Measurements from ENCODE around the gene RRAS. TPM values are rescaled to one million over a fixed set of nuclear protein-coding genes. Genes with fewer than 3 reads are reported as not detected.

Gene RRAS
- total RNA-seq, result 110 and 120 TPM in 2 replicates

DNA sequence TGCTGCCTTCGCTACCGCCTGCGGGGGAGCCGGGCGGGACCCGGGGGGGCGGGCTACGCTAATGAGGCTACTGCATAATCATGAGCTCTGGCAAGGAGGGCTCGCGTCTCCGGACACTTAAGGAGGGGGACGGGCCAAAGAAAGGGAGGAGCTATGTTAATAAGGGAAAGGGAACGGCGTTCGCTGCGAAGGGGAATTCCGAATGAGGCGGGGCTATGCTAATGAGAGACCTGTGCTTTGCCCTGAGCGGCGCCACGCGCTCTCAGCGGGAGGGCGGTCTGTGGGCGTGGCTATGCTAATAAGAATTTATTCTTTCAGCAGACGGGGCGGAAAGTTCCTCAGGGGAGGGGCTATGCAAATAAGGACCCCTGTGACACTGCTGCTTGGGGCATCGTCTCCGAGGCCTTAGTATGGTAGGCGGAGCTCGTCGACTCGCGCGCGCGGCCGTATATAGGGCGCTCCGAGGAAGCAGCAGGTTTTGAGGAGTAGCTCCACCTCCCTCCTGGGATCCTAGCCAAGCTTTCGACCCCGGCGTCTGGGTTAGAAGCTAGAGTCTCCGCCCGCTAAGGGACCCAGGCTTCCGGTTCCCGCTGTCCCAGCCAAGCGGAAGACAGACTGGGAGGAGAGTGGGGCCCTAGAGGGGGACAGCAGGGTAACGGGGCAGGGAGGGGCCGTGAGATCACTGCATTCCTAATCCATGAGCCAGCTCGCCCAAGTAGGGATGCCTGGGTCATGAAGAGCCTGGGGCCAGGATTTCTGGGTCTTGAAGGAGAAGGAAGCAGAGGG lies at the start of gene RRAS:
Gene RRAS, minus strand, starts transcription at position 31 of the 786 bp plus-strand sequence. CDS start 45 bp downstream, outside the sequence.
- DNase-seq (ENCODE audit: extremely low read depth, low read depth, low spot score), result peak; percentile 98

DNA sequence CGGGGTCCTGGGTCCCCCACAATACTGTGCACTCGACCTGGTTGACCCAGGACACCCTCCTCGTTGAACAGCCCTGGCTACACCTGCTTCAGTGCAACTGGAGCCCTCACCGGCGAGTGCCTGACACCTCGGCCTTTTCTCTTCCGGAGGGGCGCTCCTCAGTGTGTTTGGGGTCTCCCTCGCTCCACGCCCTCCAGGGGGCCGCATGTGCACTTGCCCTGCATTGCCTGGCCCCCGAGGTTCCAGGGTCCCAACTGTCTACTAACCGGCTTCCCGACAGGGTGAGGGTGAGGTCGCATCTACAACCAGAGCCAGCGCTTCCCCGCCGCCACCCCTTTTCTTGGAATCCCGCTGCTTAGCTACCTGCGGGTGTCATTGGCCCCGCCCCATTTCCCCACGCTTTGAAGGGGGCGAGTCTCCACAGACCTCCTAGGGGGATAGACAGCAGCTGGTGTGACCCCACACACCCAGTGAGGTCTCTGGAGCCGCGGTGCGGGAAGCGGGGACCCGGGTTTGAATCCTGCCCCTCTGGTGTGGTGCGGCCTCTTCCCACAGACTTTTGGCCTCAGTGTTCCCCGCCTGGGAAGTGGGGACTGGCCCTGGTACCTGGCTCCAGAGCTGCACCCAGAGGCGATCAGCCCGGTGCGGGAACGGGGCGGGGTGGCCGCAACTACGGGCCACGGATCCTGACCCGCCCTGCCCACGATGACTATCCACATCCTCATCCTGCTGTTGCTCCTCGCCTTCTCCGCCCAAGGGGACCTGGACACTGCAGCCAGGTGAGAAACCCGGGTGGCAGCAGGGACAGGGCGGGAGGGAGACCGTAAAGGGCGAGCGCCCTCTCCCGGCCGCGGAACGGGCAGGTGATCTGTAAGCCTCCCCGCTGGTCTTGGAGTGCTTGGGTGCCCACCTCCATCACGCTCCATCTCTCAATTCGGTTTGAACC lies 49.5 kb upstream of the RRAS start, which contains the start of gene ADM5:
Gene ADM5, plus strand, starts transcription at position 462 of the 946 bp plus-strand sequence. Its CDS starts 244 bp downstream, at position 706.
- no peak for DNase-seq (ENCODE audit: extremely low read depth, low read depth, low spot score)

DNA sequence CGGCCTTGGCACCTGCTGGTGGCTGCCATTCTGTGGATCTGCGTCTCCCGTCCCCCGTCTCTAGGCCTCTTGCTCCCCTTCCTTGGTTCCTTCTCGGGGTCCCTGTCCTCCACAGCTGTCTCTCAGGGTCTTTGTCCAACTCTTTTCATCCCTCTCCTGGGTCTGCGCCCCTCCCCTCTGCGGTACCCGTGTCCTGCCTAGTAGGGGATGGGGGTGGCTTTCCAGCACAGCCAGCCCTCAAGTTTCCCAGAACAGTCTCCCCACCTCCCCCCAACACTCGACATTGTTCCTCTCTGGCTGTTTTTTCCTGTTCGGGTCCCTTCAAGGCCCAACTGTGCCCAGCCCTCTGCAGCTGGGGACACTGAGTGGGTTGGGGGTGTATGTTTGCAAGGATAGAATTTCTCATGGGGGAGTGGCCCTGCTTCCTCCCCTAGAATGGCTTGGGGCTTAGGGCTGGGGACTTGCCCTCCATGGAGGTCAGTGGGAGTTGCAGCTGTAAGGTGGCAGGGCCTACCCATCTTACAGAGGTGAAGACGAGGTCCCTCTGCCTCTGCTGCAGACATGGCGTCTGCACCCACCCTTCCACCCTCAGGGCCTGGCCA lies 48.7 kb upstream of the RRAS start:
- no peak for DNase-seq (ENCODE audit: extremely low read depth, low read depth, low spot score)

DNA sequence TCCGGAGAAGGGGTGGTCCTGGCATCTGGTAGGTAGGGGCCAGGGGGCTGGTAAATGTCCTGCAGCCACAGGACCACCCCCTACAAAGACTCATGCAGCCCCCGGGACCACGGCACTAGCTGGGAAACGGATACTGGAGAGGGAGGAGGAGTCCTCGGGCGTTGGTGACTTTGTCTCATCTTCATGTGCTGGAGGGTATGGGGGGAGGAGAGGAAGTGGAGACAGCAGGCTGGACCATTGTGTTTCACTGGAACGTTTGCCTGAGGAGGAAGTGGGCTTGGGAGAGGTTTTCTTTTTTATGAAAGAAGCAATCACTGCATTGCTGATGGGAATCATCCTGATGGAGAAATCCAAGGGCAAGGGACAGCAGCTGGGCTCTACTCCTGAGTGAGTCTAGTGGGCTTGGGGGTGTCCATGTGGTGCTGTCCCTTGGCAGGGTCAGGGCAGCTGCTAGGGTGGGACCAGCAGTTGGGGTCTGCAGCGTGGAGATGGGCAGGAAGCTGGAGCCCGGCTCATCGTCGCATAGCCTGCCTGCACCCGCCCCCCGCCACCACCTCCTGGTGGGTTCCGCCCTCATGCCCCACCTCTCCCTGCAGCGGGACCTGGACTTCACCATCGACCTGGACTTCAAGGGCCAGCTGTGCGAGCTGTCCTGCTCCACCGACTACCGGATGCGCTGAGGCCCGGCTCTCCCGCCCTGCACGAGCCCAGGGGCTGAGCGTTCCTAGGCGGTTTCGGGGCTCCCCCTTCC lies 47.8 kb upstream of the RRAS start:
- no peak for DNase-seq (ENCODE audit: extremely low read depth, low read depth, low spot score)

DNA sequence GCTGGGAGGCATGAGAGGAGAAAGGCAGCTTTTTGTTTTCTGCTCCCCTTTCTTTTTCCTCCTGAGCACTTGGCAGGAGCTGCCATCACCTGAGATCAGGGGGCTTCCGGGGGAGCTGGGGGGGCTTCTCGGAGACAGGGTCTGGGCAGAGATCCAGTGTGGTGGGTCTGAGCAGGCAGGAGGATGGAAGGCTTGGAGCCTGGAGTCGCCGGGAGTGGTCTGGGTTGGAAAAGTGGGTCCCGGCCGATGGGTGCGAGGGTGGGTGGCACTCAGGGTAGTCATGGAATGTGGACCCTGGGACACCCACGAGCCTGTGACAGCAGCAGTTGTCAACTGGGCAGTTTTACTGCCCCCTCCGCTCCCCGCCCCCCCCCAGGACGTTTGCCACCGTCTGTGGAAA lies 47.2 kb upstream of the RRAS start:
- no peak for DNase-seq (ENCODE audit: extremely low read depth, low read depth, low spot score)

DNA sequence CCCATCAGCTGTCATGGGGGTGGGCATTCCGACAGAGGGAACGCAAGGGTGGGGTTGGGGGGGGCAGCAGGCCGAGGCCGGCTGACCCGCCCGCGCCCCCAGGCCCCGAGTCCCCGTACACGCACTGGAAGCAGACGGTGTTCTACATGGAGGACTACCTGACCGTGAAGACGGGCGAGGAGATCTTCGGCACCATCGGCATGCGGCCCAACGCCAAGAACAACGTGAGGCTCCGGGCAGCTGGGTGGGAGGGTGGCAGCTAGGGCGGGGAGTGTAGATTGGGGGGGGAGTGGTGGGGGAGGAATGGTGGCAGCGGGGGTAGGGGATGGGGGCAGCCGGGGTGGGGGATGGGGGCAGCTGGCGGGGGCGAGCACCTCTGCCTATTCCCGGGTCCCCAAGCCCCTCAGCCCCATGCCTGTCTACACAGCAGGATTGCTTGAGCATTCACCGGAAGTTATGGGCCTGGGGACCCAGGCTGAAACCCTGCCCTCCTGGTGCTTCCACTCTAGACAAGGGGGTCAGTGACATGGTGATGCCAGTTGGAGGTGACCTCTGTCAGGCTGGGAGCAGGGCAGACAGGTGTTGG lies 46.7 kb upstream of the RRAS start:
- DNase-seq (ENCODE audit: extremely low read depth, low read depth, low spot score), result no peak

DNA sequence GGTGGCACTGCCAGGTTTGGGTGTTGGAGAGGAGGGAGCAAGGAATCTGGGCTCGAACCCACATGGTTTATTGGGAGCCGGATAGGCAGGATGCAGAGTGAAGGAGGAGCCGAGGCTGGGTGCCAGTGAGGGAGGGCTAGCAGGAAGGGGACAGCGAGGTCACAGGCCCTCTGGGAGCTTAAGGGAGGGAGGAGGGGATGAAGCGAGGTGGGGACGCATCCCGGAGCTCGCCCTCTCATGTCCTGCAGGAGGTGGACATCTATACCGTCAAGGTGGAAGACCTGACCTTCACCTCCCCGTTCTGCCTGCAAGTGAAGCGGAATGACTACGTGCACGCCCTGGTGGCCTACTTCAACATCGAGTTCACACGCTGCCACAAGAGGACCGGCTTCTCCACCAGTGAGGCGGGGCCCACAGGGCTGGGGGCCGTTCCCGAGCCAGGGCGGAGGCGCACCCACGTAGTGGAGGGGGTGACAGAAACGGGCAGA lies 45.9 kb upstream of the RRAS start:
- DNase-seq (ENCODE audit: extremely low read depth, low read depth, low spot score), result no peak

DNA sequence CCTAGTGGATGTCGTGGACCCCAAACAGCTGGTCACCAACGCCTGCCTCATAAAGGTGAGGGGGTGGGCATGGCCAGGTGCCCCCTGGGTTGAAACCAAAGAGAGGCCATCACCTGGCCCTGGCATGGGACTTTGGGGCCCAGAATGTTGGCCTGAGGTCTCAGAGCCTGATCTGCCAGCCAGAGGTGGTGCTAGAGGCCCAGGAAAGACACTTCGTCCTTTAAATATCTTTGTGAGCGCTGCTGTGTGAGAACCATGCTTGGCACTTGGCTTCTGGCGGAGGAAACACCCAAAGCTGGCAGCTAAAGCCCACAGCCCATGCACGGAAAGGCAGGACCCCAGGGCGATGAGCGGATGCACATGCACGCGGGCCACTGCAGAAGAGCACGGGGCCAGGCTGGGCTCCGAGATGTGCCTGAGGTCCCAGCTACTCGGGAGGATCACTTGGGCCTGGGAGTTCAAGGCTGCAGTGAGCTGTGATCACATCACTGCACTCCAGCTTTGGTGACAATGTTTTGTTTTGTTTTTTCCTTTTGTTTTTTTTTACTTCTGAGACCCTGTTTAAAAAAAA lies 45.1 kb upstream of the RRAS start:
- DNase-seq (ENCODE audit: extremely low read depth, low read depth, low spot score), result no peak

DNA sequence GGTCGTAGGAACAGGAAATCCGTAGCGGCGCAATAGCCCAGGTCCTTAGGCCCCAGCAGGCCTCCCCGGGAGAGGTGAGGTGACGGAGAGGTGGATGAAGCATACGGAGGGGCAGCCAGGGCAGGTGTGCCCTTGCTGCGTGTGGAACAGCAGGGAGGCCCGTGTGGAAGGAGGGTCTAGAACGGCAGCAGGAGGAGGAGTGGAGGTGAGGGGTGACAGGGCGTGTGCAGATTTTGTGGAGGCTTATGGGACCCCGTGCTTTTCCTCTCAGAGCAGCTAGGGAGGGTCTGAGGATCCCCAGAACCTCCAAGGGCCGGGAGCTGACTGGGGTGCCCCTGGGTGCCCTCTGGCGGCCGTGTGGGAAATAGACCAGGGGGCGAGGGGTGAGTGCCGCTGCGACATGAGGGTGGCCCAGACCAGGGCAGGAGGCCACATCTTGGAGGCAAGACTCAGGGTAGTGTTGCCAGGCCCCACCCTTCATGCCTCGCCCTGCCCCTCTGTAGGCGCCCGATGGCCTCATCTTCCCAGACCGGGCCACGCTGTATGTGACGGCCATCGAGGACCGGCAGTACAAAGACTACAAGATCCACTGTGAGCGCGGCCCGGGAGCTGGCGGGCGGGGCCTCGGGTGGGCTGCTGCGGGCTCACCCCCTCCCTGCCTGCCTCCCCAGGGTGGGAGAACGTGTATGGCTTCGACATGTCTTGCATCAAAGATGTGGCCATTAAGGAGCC lies 44.5 kb upstream of the RRAS start:
- DNase-seq (ENCODE audit: extremely low read depth, low read depth, low spot score), result no peak

DNA sequence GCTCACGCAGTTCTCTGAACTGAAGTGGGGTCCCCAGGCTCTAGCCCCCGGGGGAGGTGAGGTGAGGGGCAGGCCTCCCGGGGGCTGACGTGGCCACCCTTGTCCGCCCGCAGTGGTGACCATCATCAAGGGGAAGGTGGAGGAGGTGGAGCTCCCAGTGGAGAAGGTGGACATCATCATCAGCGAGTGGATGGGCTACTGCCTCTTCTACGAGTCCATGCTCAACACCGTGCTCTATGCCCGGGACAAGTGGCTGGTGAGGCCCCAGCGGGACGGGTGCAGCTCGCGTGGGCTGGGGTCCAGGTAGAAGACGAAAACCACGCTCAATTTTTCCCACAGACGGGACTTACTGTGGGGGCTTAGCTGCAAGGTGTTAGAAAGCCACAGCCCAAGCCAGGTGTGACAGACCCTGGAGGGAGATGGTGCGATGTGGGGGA lies 43.9 kb upstream of the RRAS start:
- no peak for DNase-seq (ENCODE audit: extremely low read depth, low read depth, low spot score)

DNA sequence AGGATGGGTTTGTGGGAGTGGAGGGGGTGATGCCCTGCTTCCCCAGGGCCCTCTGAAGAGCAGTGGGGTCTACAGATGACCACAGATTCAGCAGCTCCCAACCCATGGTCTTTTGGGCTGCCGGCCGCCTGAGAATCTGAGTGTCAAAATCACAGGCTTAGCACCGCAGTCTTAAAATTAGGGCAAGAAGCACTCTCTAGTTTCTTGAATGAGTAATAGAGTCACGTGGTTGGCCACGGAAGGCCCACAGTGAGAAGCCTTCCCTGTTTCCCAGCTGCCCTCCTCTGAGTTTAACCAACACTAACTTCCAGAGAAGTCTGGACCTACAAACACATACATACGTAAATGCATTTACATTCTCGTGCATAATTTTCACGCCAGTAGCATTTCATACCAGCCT lies 42.3 kb upstream of the RRAS start:
- DNase-seq (ENCODE audit: extremely low read depth, low read depth, low spot score), result no peak

DNA sequence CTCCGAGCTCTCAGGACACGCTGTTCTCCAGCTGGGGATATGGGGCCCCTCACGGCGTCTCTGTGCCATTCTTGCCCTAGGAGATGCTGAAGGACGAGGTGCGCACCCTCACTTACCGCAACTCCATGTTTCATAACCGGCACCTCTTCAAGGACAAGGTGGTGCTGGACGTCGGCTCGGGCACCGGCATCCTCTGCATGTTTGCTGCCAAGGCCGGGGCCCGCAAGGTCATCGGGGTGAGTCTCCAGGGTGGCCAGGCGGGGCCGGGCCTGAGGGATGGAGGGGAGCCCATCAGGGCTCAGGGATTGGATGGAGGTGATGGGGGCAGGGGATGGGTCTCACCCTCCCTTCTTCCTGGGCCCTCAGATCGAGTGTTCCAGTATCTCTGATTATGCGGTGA lies 41.9 kb upstream of the RRAS start:
- no peak for DNase-seq (ENCODE audit: extremely low read depth, low read depth, low spot score)

DNA sequence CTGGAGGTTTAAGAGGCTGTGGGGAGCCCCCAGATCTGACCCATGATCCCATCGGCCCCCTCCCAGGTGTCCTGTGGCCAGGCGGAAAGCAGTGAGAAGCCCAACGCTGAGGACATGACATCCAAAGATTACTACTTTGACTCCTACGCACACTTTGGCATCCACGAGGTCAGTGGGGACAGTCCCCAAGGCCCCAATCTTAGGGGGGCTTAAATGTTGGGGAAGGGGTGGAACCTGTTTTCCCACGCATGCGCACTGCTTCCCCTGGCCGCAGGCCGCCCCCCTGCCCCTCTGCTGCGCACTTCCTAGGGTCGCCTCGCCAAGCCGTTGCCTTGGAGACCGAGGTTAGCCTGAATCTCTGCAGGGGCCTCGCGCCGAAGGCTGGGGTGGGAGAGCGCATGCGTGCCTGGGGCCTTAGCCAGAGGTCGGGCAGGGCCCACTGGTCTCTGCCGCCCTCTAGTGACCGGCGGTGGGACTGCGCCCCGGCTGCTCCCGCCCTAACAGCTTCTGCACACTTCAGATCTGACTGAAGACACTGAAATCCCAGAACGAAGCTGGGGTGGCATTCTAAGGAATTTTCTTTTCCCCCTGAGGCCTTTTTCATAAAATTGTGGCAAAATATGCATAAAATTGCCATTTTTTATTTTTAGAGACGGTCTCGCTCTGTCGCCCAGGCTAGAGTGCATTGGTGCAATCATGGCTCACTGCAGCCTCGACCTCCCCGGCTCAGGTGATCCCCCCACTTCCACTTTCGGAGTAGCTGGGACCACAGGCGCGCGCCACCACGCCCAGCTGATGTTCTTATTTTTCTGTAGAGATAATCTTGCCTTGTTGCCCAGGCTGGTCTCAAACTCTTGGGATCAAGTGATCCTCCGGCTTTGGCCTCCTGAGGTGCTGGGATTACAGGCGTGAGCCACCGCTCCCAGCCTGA lies 40.7 kb upstream of the RRAS start:
- DNase-seq (ENCODE audit: extremely low read depth, low read depth, low spot score), result no peak

DNA sequence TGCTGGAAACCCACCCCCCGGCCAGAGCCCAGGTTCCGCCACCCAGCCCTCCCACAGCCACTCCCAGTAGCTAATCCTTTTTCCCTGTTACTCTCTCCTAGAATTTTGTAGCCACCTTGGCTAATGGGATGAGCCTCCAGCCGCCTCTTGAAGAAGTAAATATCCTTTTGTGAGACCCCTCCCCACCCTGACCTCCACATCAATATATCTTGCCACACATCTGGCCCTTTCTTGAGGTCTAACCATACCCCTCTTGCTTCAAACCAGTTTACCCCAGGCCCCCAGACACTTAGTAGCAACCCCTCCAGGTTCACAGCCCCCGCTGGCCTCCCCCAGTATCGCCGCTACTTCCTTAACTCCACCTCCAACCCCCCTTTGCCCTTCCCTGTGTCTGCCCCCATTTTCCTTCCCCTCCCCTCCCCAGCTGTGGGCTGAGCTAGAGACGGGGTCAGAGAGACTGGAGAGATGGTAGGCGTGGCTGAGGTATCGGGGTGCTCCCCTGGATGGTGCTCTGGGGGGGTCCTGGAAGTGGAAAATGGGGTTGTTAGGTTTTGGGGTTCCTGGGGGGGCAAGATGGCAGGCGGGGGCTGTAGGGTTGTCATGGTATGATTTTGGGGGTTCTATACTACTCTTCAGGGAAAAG lies 39.9 kb upstream of the RRAS start:
- no peak for DNase-seq (ENCODE audit: extremely low read depth, low read depth, low spot score)

DNA sequence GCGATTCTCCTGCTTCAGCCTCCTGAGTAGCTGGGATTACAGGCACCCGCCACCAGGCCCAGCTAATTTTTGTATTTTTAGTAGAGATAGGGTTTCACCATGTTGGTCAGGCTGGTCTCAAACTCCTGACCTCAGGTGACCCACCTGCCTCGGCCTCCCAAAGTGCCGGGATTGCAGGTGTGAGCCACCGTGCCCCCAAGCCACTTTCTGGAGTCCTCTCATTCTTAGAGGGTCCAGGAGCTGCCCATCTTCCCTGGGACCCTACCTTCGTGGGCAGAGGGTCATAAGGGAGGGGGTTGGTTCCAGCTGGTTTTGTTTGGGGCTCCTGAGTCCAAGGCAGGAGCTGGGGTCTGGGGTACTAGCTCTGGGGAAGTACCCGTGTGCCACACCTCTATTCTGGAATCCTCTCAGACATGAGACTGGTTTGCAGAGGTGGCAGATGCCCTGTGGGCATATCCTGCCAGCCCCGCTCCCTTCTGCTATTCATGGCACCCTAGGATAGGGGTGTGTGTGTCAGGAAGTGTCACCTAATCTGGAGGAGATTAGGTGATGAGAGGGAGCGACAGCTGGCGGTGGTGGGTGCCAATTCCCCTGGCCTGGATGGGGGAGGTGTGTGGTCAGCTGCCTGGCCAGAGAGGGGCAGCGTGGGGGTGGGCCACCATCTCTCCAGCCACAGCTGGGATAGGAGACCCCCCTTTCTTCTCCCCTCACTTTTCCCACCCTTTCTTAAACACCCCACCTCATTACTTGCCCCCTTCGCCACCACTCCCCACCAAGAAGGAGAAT lies 39.2 kb upstream of the RRAS start:
- no peak for DNase-seq (ENCODE audit: extremely low read depth, low read depth, low spot score)

DNA sequence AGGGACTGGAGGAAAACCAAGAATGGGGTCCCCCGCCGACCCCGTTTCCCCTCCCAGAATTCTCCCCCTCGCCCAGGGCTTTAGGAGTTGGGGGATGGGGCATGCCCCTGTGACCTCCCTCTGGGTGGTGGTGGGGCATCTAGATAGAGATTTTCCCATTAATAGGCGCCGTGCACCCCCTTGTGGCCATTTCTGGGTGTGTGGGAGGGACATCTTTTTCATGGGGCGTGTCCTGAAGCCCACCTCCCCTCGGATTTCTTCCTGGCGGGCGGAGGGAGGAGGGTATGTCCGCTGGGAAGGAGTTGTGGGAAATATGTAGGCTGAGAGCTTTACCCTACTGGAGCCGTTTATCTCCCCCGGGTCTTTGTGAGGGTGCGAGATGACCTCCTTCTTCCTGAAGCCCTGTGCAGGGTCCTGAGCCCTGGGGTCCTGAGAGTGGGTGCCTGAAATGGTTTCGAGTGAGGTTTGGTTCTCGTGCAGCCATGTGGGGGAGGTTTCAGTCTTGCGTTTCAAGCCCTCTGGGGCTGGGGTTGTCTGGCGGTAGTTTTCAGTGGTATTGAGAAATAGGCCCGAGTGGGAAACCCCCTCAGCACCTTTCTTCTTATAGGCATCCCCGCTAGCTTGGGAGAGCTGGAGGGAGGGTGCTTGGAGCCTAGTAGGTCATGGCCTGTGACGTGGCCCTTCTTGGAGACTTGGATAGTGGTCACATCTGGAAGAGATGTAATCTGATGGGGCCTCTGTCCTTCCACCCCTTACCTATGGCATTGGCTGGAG lies 38.1 kb upstream of the RRAS start:
- no peak for DNase-seq (ENCODE audit: extremely low read depth, low read depth, low spot score)

All from glomerular endothelial cell (primary cell).